Keratinocyte (primary cell): ENCODE measurements around the gene CHI3L1.

ENCODE experiments used
- EZH2 ChIP-seq: IDR thresholded peaks from one replicate; pipeline ENCODE4 v1.6.1; 2012; ENCODE audit warnings: inconsistent platforms, mild to moderate bottlenecking, low read length, moderate library complexity
- TF ChIP-seq, protein P1 (sequence below), 3 experiments: IDR thresholded peaks in 1 of 3; conservative IDR thresholded peaks in 1 of 3; optimal IDR thresholded peaks in 1 of 3; 2 replicates in 2 of 3; 3 replicates in 1 of 3; pipeline versions ENCODE3 to v1.5.1; 2011; ENCODE audit warnings: low read length in 3 of 3, mild to moderate bottlenecking in 3 of 3, moderate library complexity in 2 of 3, control low read depth in 1 of 3, inconsistent platforms in 1 of 3; ENCODE audit not compliant: insufficient read depth in 2 of 3; ENCODE audit errors: extremely low read depth in 1 of 3

- TF ChIP-seq, protein P1, sequence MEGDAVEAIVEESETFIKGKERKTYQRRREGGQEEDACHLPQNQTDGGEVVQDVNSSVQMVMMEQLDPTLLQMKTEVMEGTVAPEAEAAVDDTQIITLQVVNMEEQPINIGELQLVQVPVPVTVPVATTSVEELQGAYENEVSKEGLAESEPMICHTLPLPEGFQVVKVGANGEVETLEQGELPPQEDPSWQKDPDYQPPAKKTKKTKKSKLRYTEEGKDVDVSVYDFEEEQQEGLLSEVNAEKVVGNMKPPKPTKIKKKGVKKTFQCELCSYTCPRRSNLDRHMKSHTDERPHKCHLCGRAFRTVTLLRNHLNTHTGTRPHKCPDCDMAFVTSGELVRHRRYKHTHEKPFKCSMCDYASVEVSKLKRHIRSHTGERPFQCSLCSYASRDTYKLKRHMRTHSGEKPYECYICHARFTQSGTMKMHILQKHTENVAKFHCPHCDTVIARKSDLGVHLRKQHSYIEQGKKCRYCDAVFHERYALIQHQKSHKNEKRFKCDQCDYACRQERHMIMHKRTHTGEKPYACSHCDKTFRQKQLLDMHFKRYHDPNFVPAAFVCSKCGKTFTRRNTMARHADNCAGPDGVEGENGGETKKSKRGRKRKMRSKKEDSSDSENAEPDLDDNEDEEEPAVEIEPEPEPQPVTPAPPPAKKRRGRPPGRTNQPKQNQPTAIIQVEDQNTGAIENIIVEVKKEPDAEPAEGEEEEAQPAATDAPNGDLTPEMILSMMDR (optimal IDR thresholded peaks at IDR 0.05 in 1 of 3, IDR thresholded peaks at IDR 0.05 in 1 of 3, conservative IDR thresholded peaks at IDR 0.05 in 1 of 3; ENCODE audit: extremely low read depth in 1 of 3, insufficient read depth in 2 of 3, low read length in 3 of 3), result no peak
- no peak for TF ChIP-seq EZH2
Observed at GRCh38 chr1:203162403-203162802, 24.1 kb downstream of the CHI3L1 start.
